Suprapubic skin (tissue), 4 donors: Measurements from ENCODE around the gene WDR62. TPM values are rescaled to one million over a fixed set of nuclear protein-coding genes. Genes with fewer than 3 reads are reported as not detected.

Experiments
- DNase-seq, 2 donors: peaks; one replicate each; pipeline ENCODE4 v3.0.0-alpha.2; 2019; ENCODE audit warnings: low spot score in 2 of 2
- H3K27ac ChIP-seq: fragments of 200-600 bp; sonication (generic); one replicate; pipeline ENCODE4 v1.5.1; 2019
- H3K27me3 ChIP-seq: fragments of 200-600 bp; sonication (generic); one replicate; pipeline ENCODE4 v1.5.1; 2019
- H3K36me3 ChIP-seq: fragments of 200-600 bp; sonication (generic); one replicate; pipeline ENCODE4 v1.5.1; 2019
- H3K4me1 ChIP-seq: fragments of 200-600 bp; sonication (generic); one replicate; pipeline ENCODE4 v1.5.1; 2019
- H3K4me3 ChIP-seq: fragments of 200-600 bp; sonication (generic); one replicate; pipeline ENCODE4 v1.5.1; 2019; ENCODE audit warnings: mild to moderate bottlenecking
- H3K9me3 ChIP-seq: fragments of 200-600 bp; sonication (generic); one replicate; pipeline ENCODE4 v1.5.1; 2019
- CTCF ChIP-seq, 2 donors: fragments of 200-600 bp in 1 of 2; fragments of 450-650 bp in 1 of 2; sonication (generic) in 1 of 2; IDR thresholded peaks; one replicate each; pipeline ENCODE4 v1.5.1; 2016 to 2019; ENCODE audit warnings: antibody characterized with exemption in 2 of 2, mild to moderate bottlenecking in 1 of 2, moderate library complexity in 1 of 2
- EP300 ChIP-seq: sonication (generic); formaldehyde crosslinking; IDR thresholded peaks from one replicate; pipeline ENCODE4 v1.6.1; 2017; ENCODE audit warnings: antibody characterized with exemption
- POLR2A ChIP-seq, 2 donors: fragments of 450-650 bp; IDR thresholded peaks; one replicate each; pipeline ENCODE4 v1.6.1; 2017; ENCODE audit warnings: antibody characterized with exemption in 2 of 2, mild to moderate bottlenecking in 2 of 2, moderate library complexity in 2 of 2
- POLR2AphosphoS5 ChIP-seq, 3 donors: sonication (generic); formaldehyde crosslinking; IDR thresholded peaks; one replicate each; pipeline ENCODE4 v1.6.1; 2017; ENCODE audit warnings: antibody characterized with exemption in 3 of 3
- WGBS: methylation state at CpG from one replicate; pipeline ENCODE4 v1.1.5; 2018; 5-methylcytosine and 5-hydroxymethylcytosine counted together
- total RNA-seq, 4 donors: library from RNA; depleted of rRNA; stranded (reverse); fragments of >200 nt; gene quantifications; one replicate each; pipeline ENCODE4 v1.1.0, GENCODE V29; 2016

Gene WDR62
- total RNA-seq, 4 donors from 2014 or later, result 1.4 to 3.7 (median 1.8) TPM

GRCh38 chr19:36101550-36102327 lies 47.0 kb downstream of the WDR62 start:
- 57% methylated on average over 25 of the region's 27 CpGs for WGBS
- H3K27ac ChIP-seq, result peak overlapping the region; percentile 64
- no peaks in the 10 kb centered on the region for H3K9me3 ChIP-seq
- H3K4me1 ChIP-seq, result peaks cover 26% of the 10 kb centered on the region
- H3K36me3 ChIP-seq, result peaks cover 4% of the 10 kb centered on the region
- H3K27me3 ChIP-seq, result no peaks in the 10 kb centered on the region
- no peak for DNase-seq
- H3K4me3 ChIP-seq, result no peak overlapping the region
- TF ChIP-seq CTCF (IDR thresholded peaks at IDR 0.05), result no peak
- TF ChIP-seq POLR2A (IDR thresholded peaks at IDR 0.05), result no peak
- no peak for TF ChIP-seq EP300
- no peak for TF ChIP-seq POLR2AphosphoS5 (IDR thresholded peaks at IDR 0.05)

GRCh38 chr19:36103040-36103626 lies 48.4 kb downstream of the WDR62 start:
- no peak for TF ChIP-seq CTCF (IDR thresholded peaks at IDR 0.05)
- DNase-seq, result no peak
- Histone ChIP-seq H3K4me3 (no peak overlapping the region), H3K9me3 (no peaks in the 10 kb centered on the region), H3K4me1 (peaks cover 26% of the 10 kb centered on the region), H3K27me3 (no peaks in the 10 kb centered on the region), H3K27ac (no peak overlapping the region), H3K36me3 (peaks cover 5% of the 10 kb centered on the region)
- 89% methylated on average over 24 of the region's 24 CpGs for whole genome bisulfite sequencing

- H3K27me3 ChIP-seq, result no peaks in the 10 kb centered on the region
- no peak overlapping the region for H3K27ac ChIP-seq
- peaks cover 26% of the 10 kb centered on the region for H3K4me1 ChIP-seq
- no peak for DNase-seq
- no peak overlapping the region for H3K4me3 ChIP-seq
- WGBS, result 85% methylated on average over 11 of the region's 12 CpGs
- H3K9me3 ChIP-seq, result no peaks in the 10 kb centered on the region
- peaks cover 5% of the 10 kb centered on the region for H3K36me3 ChIP-seq
- TF ChIP-seq CTCF (IDR thresholded peaks at IDR 0.05), result no peak
- TF ChIP-seq POLR2A (IDR thresholded peaks at IDR 0.05), result no peak
- no peak for TF ChIP-seq EP300
- TF ChIP-seq POLR2AphosphoS5 (IDR thresholded peaks at IDR 0.05), result no peak
These were observed 49.3 kb downstream of the WDR62 start for GRCh38 chr19:36103842-36104552.

GRCh38 chr19:36106441-36106840 lies 51.7 kb downstream of the WDR62 start:
- DNase-seq, result no peak
- Histone ChIP-seq H3K27me3 (no peaks in the 10 kb centered on the region), H3K4me1 (peaks cover 7% of the 10 kb centered on the region), H3K9me3 (no peaks in the 10 kb centered on the region), H3K4me3 (no peak overlapping the region), H3K27ac (no peak overlapping the region), H3K36me3 (peaks cover 11% of the 10 kb centered on the region)
- no peak for TF ChIP-seq CTCF (IDR thresholded peaks at IDR 0.05)
- TF ChIP-seq EP300, result no peak
- TF ChIP-seq POLR2A (IDR thresholded peaks at IDR 0.05), result no peak
- no peak for TF ChIP-seq POLR2AphosphoS5 (IDR thresholded peaks at IDR 0.05)
- 82% methylated on average over 6 of the region's 6 CpGs for WGBS

- no peak overlapping the region for H3K4me3 ChIP-seq
- no peaks in the 10 kb centered on the region for H3K9me3 ChIP-seq
- no peak for DNase-seq
- 95% methylated on average over 4 of the region's 5 CpGs for WGBS
- peaks cover 3% of the 10 kb centered on the region for H3K4me1 ChIP-seq
- no peaks in the 10 kb centered on the region for H3K27me3 ChIP-seq
- peaks cover 16% of the 10 kb centered on the region for H3K36me3 ChIP-seq
- no peak overlapping the region for H3K27ac ChIP-seq
- TF ChIP-seq POLR2AphosphoS5 (IDR thresholded peaks at IDR 0.05), result no peak
- TF ChIP-seq CTCF (IDR thresholded peaks at IDR 0.05), result no peak
- TF ChIP-seq EP300, result no peak
- TF ChIP-seq POLR2A (IDR thresholded peaks at IDR 0.05), result no peak
These were observed 52.3 kb downstream of the WDR62 start for GRCh38 chr19:36106991-36107390.
